Kidney (tissue), 14 donors: Measurements from ENCODE around the gene HLA-DPA1. TPM values are rescaled to one million over a fixed set of nuclear protein-coding genes. Genes with fewer than 3 reads are reported as not detected.
A peak's percentile ranks its signal among the peaks of the same experiment; 100 is the strongest.

Source experiments
- DNase-seq, 5 donors: peaks; one replicate each; pipeline ENCODE4 v3.0.0-alpha.2; 2013 to 2020
- FAIRE-seq: peaks from 2 replicates; lab custom pipeline; 2012; peaks lifted over from hg19 to GRCh38; lab: Jason Lieb, UNC
- H3K27ac ChIP-seq, 2 donors: one replicate each; pipeline ENCODE4 v1.7.0; 2013; ENCODE audit warnings: low read depth in 2 of 2, low read length in 2 of 2, inconsistent platforms in 1 of 2
- H3K27me3 ChIP-seq: one replicate; pipeline ENCODE4 v1.7.1; 2013; ENCODE audit warnings: low read length, inconsistent platforms; ENCODE audit not compliant: control insufficient read depth, insufficient read depth
- H3K36me3 ChIP-seq, 3 donors: one replicate each; pipeline versions ENCODE4 v1.7.0 to v1.7.1; 2013; ENCODE audit warnings: low read length in 3 of 3, control low read depth in 1 of 3, inconsistent platforms in 1 of 3; ENCODE audit not compliant: insufficient read depth in 3 of 3, control insufficient read depth in 2 of 3
- H3K4me1 ChIP-seq, 3 donors: one replicate each; pipeline versions ENCODE4 v1.7.0 to v1.7.1; 2013; ENCODE audit warnings: low read length in 3 of 3, inconsistent platforms in 1 of 3, low read depth in 1 of 3; ENCODE audit not compliant: control insufficient read depth in 2 of 3, insufficient read depth in 2 of 3
- H3K4me3 ChIP-seq, 3 donors: one replicate each; pipeline versions ENCODE4 v1.7.0 to v1.8.1; 2013; ENCODE audit warnings: low read length in 3 of 3, control low read depth in 1 of 3, inconsistent platforms in 1 of 3
- H3K9ac ChIP-seq, 3 donors: one replicate each; pipeline versions ENCODE4 v1.7.0 to v1.7.1; 2013; ENCODE audit warnings: low read length in 3 of 3, control low read depth in 1 of 3, inconsistent platforms in 1 of 3
- H3K9me3 ChIP-seq, 3 donors: one replicate each; pipeline versions ENCODE4 v1.7.0 to v1.7.1; 2013; ENCODE audit warnings: low read length in 3 of 3, control low read depth in 1 of 3, inconsistent platforms in 1 of 3; ENCODE audit not compliant: control insufficient read depth in 2 of 3, insufficient read depth in 1 of 3
- intact Hi-C: fragments of 100-400 bp; cut with DNase I; formaldehyde crosslinking; loops from one replicate; pipeline ENCODE4 v1.11.1; 2022
- polyA plus RNA-seq: library from polyadenylated mRNA; stranded (reverse); fragments of 350-450 nt; fragmentation: Illumina TruSeq; extraction: RNeasy Lipid Tissue Mini Kit (QIAGEN cat#74804); gene quantifications from one replicate; pipeline ENCODE4 v1.2.3, GENCODE V29; 2014; ENCODE audit warnings: low read depth, low replicate concordance; ENCODE audit not compliant: insufficient read depth
- total RNA-seq: library from RNA; stranded (reverse); fragmentation: NEBNext Ultra II Directional; extraction: Animal tissue kit (Norgen Biotek cat#: 25700); gene quantifications from one replicate; pipeline ENCODE4 v1.2.1, GENCODE V29; 2021
- TF ChIP-seq, protein P1 (sequence below): IDR thresholded peaks from 3 replicates; pipeline ENCODE4 v1.5.1; 2012; ENCODE audit warnings: mild to moderate bottlenecking, moderate library complexity, borderline replicate concordance; ENCODE audit not compliant: insufficient read depth; ENCODE audit errors: extremely low read depth
- donor health status: control.
- donor health status: control.
- donor health status: control.
- donor health status: control.
- donor health status: control.
- donor health status: DM: yes; HTN: yes; CAD: no.
- donor health status: Normal renal cell carcinoma (clear cell type).

The HLA-DPA1 gene
- total and polyA plus RNA-seq, 2 donors from 2014 or later, result 154 to 200 TPM

DNA sequence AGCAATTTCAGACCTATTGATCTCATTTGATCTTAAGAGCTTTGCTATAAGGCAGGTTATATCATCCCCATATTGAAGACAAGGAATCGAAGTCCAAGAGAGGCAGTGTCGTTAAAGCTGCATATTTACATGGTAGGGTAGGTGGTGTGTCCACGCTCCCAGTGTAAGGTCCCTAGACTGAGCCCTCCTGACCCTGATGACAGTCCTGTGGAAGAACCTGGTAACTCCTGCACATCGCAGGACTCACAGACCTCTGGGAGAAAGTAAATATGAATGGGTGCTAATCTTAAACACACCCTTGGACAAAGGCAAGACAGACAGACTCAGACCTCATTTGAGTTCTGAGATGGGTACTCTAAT lies 1.7 kb upstream of the HLA-DPA1 start:
- H3K27ac ChIP-seq, result peak overlapping the region; percentile 60 to 80
- peaks cover 0 to 8% (median 0%) of the 10 kb centered on the region in 3 donors for H3K4me1 ChIP-seq
- no peak overlapping the region for H3K4me3 ChIP-seq
- H3K27me3 ChIP-seq, result no peaks in the 10 kb centered on the region
- H3K9me3 ChIP-seq, result no peaks in the 10 kb centered on the region
- TF ChIP-seq, protein P1, sequence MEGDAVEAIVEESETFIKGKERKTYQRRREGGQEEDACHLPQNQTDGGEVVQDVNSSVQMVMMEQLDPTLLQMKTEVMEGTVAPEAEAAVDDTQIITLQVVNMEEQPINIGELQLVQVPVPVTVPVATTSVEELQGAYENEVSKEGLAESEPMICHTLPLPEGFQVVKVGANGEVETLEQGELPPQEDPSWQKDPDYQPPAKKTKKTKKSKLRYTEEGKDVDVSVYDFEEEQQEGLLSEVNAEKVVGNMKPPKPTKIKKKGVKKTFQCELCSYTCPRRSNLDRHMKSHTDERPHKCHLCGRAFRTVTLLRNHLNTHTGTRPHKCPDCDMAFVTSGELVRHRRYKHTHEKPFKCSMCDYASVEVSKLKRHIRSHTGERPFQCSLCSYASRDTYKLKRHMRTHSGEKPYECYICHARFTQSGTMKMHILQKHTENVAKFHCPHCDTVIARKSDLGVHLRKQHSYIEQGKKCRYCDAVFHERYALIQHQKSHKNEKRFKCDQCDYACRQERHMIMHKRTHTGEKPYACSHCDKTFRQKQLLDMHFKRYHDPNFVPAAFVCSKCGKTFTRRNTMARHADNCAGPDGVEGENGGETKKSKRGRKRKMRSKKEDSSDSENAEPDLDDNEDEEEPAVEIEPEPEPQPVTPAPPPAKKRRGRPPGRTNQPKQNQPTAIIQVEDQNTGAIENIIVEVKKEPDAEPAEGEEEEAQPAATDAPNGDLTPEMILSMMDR, result no peak
- no peaks in the 10 kb centered on the region for H3K36me3 ChIP-seq
- FAIRE-seq, result no peak
- no peak for DNase-seq
- intact Hi-C loops, result no loop called here
- no peak overlapping the region for H3K9ac ChIP-seq

DNA sequence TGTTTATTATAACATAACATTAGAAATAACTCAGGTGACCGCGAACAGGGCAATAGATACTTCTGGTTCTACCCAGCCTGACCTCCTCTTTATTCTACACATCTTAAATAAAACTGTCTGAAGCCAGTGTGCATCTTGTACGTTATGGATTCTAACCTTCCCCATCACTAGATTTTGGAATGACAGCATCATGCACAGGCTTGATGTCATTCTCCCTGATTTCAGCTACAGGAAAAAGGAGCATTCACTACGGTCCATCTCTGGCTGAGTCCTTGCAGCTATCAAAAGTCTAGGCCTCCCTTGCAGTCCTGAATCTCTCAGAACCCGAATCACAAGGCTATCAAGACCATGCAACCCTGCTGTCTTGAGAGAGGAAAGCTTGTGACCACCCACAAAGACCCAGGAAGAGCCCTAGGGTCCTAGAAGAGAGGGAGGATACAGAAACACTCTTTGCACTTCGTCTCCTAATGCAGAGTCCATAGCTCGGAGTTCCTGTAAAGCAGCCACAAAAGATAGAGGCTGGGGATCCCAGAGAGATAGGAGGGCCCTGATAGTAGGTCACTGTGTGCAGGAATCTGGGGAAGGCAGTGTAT lies 845 bp downstream of the HLA-DPA1 start:
- H3K9me3 ChIP-seq, result no peaks in the 10 kb centered on the region
- TF ChIP-seq, protein P1, result no peak
- H3K27me3 ChIP-seq, result no peaks in the 10 kb centered on the region
- FAIRE-seq (no peak), DNase-seq (no peak)
- peaks cover 0 to 2% (median 0%) of the 10 kb centered on the region in 3 donors for H3K36me3 ChIP-seq
- peak overlapping the region in 1 of 2 donors; percentile 13 for H3K27ac ChIP-seq
- H3K9ac ChIP-seq, result no peak overlapping the region
- intact Hi-C loops, result no loop called here
- peak overlapping the region in 2 of 3 donors; percentile 53 to 60 for H3K4me3 ChIP-seq
- peaks cover 0 to 4% (median 0%) of the 10 kb centered on the region in 3 donors for H3K4me1 ChIP-seq

DNA sequence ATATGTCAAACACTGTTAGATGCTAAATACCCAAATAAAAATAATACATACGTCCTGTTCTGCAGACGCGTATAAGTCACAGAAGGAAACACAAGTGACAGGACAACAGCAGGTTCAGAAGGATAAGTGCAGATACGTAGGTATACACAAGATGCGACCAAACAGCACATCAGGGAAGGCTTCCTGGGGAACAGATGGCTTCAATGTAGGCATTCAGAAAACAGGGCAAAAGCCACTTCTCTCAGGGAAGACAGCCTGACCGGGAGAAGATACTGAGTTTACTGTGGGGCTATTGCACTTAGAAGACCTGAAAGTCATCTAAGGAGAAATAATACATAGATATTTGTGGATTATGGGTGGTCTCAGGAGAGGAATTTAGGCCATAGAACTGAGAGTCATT lies 1.9 kb downstream of the HLA-DPA1 start:
- FAIRE-seq, result no peak
- intact Hi-C loops, result no loop called here
- no peaks in the 10 kb centered on the region for H3K9me3 ChIP-seq
- H3K27me3 ChIP-seq, result no peaks in the 10 kb centered on the region
- H3K4me3 ChIP-seq, result peak overlapping the region in 2 of 3 donors; percentile 53 to 60
- no peak for DNase-seq
- H3K9ac ChIP-seq, result no peak overlapping the region
- TF ChIP-seq, protein P1, result no peak
- peaks cover 0 to 4% (median 0%) of the 10 kb centered on the region in 3 donors for H3K4me1 ChIP-seq
- peaks cover 0 to 2% (median 0%) of the 10 kb centered on the region in 3 donors for H3K36me3 ChIP-seq
- no peak overlapping the region for H3K27ac ChIP-seq
